HG03064 (cell line): ENCODE data around the gene MAP3K7.

Experiments
- ATAC-seq: cut with Tn5 transposase; IDR thresholded peaks from one replicate; pipeline ENCODE4 v1.9.1; 2021; ENCODE audit warnings: low read depth; ENCODE audit not compliant: unreplicated experiment

MAP3K7 gene

DNA sequence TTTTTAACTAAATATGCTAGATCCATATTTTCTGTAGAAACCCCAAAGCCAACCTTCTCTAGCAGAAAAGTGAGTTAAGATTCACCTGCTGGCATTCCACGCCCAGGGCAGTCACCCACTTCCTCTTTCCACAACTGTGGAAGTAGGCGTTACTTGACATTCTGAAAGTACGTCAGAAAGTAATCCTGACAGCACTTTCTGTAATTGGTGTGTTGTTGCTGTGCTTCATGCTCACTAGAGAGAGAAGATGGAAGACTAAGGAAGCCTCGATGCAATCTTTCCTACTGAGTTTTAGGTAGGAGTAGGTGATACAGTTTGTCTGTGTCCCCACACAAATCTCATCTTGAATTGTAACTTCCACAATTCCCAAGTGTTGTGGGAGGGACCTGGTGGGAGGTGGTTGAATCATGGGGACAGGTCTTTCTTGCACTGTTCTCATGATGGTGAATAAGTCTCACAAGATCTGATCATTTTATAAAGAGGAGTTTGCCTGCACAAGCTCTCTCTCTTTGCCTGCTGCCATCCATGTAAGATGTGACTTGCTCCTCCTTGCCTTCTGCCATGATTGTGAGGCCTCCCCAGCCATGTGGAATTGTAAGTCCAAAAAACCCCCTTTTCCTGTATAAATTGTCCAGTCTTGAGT is 101.1 kb downstream of the MAP3K7 start:
- ATAC-seq: no peak

DNA sequence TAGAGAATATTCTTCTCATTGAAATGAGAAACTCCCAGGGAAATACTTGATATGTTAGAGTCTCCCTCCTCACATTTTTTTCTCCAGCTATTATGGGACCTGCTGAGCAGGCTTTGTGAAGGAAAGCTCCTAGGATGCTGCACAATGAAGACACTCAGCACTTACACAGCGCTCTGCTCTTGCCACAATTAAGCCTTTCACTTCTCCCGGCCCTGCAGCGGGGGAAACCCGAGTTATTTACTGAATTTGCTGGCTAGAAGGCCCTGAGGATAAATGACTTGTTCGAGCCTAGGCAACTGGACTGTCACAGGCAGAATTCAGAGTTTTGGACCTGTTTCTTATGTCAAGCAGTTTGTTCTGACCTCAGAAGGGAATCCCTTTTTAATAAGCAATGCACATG is 102.0 kb downstream of the MAP3K7 start:
- no peak for ATAC-seq

DNA sequence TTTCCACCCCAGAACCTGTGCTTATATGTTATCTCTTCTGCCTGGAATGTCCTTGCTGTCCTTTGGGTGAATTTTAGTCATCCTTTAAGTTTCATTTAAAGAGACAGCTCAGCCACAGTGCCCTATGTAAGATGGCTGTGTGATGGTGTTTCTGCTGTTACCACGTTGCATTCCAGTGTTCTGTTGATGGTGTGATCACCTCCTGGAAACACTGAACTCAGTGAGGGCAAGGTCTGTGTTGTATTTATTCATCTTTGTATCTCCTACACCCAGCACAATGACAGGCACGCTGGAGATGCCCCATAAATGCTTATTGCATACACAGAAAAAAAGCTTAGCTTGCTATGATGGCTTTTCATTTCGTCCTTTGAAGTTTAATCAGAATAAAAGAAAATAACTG is 102.5 kb downstream of the MAP3K7 start:
- no peak for ATAC-seq

DNA sequence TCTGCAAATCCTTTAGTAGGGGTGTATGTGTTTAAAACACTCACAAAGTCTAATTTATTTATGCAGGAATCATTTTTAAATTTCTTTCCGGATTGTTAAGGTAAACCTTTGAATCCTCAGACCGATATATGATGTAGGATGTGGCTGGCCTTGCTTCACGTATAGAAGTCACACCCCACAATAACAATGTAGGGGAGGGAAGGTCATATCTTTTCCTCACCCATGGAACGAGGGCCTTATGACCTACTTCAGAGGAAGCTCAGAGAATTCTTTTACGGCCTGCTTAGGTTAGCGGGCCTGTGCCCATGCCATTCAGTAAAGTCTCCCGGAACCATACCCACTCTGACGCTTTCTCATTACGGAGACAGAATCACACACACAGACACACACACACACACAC is 102.9 kb downstream of the MAP3K7 start:
- no peak for ATAC-seq

DNA sequence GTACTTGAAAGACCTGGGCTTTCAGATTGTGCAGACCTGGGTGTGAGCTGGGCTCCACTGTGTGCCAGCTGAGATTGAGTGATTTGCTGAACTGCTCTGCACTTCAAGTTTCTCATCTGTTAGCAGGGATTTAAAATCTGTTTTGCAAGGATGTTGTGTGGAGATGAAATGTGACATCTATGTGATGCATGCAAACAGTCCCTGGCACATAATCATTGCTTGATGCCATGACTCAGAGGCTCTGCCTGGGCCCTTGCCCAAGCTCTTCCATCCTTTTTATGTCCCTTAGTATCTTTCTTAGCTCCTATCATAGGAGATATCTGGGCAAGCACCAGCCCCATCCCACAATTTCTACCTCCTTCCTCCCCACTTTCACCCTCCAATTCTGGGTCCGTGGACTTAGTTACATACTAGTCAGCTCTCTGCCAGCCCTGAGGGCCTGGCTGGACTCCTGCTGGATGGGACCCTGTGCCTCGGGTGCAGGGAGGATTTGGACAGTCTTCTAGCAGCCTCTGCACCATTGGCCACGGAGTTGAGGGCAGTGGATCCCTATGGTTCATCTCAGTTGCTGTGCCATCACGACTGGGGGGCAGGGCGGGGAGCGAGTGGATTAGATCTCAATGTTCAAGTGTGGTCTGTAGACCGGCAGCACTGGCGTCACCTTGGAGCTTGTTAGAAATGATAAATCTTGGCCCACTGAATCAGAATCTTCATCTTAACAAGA is 103.6 kb downstream of the MAP3K7 start:
- ATAC-seq: no peak

DNA sequence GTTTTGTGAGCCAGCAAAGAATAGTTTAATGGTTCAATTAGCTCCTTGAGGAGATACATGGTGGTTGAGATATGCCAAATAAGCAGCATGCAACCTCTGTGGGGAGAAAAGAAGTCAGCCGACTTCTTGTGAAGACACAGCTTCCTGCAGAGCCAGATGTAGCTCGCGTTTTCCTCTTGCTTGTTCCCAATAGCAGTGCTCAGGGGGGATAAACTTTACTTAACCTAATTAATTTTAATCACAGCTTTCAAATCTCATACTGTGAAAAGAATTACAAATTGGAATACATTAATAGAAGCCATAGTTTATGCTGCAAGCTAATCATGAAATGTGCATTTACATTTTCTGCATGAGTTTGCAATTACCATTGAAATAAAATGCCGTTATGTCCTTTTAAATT is 106.2 kb downstream of the MAP3K7 start:
- no peak for ATAC-seq

DNA sequence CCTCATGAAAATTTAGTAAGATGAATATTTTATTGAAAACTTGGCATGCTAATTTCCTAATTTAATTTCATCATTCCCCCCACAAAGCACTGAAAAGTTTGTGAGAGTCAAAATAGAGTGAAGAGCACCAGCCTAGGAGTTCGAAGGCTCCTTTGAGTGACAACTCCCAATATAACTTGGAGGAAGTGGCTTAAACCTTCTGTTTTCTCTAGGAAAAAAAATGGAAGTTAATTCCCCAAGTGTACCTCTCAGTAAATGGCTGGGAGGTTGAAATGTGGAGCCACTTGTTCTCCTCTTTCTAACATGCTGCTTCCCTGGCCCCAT is 107.3 kb downstream of the MAP3K7 start:
- ATAC-seq: no peak

DNA sequence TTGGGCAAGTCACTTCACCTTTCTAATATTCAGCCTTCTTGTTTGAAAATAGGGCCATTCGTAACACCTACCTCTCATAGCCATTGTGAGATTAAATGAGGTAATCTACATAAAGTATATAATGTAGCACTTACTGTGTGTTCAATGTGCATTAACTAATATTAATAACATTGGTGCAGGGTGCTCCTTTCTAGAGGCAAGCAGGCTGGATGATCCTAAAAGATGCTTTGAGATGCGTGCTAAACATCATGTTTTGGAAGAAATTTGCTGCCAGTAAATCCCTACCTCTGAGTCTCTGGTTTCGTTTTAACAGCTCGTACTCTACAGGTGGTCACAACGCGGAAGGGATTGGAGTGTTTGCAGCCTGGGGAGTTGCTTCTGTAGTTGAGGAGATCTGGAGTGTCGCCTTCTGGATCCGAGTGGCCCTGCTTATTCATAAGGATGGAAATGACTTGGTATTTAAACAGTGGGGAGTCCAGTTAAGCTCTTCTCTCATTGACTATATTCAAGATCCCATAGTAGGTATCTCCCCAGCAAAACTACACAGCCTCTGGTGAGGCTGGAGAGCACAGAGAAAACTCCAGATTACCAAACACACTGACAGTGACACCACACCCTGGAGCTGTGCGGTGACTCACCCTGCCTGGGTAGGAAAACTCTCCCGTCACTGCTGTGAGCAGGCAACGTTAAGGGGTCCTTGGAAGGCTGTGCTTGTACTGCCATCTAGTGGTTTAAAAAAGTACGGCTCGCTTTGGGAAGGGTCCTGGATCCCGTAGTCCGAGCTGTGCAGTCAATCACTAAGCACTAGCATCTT is 107.9 kb downstream of the MAP3K7 start:
- peak; percentile 88 for ATAC-seq

DNA sequence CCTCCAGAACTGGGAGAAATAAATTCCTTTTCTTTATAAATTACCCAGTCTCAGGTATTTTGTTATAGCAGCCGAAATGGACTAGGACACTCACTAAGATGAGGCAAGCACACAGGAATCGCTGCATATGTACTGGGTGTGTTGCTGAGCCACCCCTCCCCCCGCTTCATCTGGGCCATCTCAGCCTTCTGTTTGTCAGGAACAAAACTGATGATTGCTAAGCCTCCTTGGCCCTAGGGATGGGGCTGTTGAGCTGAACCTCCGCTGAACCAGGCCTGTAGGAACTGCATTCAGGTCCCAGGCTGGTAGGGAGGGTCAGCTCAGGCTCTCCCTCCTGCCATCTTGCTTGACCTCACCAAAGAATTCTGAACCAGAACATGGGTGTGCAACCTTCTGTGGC is 108.6 kb downstream of the MAP3K7 start:
- ATAC-seq: no peak

DNA sequence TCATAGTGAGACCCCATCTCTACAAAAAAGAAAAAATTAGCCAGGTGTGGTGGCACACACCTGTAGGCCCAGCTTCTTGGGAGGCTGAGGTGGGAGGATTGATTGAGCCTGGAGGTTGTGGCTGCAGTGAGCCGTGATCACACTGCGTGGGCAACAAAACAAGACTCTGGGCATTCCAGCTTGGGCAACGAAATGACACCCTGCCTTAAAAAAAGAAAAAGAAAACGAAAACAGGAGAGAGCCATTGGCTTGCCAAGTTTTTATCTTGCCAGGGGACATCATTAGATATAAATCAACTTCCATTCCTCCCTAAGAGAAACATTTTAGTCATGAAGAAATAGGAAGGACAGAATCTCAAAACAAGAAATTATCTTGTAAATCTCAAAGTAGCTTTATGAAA is 109.5 kb downstream of the MAP3K7 start:
- ATAC-seq: no peak

DNA sequence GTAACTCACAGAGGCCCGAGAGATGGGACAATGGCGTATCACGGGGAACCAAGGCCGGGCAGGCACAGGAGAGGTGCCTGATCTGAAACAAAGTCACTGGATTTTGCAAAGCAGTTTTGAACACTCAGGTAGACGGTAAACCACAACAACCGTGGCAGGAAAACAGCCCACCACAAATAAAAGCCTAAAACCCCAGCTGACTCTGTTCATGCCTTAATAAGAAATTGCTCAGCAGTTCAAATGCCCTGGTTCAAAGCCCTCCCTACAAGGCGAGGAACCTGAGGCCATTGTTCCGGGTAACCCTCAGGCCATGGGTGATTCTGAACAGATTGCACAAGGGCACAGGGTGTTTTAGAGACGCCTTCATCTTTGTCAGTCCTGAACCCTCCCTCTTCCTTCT is 114.2 kb downstream of the MAP3K7 start:
- ATAC-seq: no peak

DNA sequence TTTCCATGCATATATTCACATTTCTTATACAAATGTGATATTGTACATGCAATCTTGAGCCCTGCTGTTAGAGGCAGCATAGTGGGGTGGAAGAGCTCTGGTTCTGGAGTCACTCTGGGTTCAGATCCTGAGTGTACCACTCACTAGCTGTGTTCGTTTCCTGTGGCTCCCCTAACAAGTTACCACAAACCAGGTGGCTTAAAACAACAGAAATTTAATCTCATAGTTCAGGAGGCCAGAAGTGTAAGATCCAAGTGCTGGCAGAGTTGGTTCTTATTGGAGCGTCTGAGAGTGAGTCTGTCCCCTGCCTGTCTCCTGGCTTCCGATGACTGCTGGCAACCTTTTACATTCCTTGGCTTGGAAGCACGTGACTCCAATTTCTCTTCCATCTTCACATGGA is 115.6 kb downstream of the MAP3K7 start:
- ATAC-seq: no peak

DNA sequence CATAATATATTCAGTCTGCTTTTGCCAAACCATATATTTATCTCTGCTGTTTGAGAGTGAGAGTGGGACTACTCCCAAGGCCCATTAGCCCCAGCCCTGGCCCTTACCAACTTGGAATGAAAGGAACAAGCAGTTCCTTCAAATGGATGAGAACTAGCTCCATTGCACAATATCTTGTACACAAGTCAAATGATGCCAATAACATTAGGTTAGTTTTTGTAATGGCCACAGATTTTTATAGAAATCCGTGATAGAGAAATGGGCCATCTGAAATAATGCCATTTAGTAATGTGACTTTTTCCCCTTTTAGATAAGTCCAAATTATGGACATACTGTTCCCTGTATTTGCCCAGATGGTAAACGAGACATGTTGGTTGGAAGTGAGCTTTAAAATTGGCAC is 117.0 kb downstream of the MAP3K7 start:
- ATAC-seq: no peak

DNA sequence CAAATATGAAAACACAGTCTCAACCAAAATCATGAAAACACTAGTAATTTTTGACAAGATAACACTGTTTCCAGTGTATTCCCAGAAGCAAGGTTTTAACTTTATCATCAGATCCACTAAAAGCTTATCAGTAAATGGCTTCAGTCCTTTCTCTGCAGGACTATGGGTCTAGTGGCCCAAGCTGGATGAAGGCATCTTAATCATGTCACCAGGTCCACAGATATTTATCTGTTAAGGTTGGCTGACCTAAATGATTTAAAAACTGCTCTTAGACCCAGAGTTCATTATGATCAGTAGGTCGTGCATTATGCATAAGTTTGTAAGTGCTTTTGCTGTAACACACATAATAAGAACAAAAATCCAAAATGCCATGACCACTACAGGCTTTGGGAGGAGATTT is 118.0 kb downstream of the MAP3K7 start:
- no peak for ATAC-seq

DNA sequence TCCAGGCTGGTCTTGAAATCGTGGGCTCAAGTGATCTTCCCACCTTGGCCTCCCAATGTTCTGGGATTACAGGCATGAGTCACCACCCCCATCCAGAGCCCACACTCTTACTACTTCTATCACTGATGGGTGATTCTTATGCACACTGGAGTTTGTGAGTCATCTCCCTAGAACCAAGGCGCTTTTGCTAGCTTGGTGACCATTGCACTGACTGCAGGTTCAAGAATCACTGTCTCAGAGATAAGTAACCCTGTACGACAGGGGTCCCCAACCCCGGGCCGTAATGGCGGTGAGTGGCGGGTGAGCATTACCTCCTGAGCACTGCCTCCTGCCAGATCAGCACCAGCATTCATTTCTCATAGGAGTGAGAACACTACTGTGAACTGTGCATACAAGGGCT is 118.8 kb downstream of the MAP3K7 start:
- no peak for ATAC-seq

DNA sequence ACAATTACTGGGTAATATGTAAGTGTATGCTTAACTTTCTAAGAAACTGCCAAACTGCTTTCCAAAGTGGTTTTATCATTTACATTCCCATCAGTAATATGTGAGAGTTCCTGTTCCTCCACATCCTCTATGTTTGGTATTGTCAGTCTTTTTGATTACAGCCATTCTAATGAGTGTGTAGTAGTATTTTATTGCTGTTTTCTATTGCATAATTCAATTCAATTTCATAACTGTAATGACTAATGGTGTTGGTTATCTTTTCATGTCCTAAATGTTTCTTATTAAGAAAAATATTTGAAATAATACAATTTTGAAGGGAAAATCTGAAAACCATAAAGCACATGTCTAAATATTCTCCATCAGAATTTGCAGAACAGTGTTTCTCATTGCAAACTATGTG is 119.3 kb downstream of the MAP3K7 start:
- no peak for ATAC-seq

DNA sequence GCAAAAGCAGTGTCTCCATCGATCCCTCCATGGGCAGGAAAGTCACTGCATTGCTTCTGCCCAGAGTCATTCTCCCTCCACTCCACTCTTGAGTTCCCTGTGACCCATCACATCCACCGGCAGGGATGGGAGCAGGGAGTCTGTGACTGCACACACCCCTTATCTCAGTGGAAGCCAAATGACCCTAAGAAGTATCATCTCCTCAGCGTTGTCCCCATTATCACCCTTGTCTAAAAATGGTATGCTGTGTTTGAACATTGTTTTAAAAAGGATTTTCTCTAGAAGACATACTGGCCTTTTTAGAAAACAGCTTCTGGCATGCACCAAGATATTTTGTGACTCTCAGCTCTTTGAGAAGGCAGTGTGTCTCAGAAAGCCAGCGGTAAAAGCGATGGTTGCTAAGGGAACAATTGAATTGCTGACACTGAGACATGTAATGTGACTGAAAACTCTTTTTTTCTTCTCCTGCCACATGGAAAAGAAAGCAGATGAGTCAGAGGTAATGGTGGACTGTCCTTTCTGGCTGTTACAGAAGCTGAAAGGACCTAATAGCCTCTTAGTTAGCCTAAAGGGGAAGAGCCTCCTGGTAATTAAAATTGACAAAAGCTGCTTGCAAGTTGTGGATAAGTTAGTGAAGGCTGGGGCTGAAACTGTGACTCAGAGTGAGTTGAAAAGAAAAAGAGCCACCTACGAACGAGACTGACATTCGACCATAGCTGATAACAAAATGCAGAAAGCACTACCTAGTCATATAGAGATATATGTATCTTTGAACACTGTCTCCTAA is 120.5 kb downstream of the MAP3K7 start:
- ATAC-seq: no peak

DNA sequence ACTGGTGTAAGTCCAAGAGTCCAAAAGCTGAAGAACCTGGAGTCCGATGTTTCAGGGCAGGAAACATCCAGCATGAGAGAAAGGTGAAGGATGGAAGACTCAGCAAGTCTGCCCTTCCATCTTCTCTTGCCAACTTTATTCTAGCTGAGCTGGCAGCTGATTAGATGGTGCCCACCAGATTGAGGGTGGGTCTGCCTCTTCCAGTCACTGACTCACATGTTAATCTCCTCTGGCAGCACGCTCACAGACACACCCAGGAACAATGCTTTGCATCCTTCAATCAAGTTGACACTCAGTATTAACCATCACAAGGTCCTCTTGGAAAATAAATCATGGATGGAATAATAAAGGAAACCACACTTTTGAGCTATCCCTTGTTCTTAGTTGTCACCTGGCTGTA is 121.2 kb downstream of the MAP3K7 start:
- ATAC-seq: no peak

DNA sequence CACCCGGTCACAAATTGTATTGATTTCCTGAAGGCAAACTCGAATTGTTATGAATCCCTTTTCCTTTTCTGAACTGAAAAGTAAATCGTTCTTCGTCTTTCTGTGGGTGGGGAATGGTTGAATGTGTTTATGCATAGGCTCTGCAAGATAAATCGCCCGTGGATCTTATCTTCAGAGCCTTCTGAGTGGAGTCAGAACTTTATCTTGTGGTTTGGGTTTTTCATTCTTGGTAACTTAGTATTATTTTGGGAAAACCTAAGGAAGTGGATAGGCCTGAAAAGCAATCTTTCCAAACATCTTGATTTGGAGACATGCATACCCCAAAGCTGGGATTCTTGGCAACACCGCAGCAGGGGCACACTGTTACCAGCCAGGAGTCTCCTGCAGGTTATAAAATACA is 122.4 kb downstream of the MAP3K7 start:
- ATAC-seq: no peak

DNA sequence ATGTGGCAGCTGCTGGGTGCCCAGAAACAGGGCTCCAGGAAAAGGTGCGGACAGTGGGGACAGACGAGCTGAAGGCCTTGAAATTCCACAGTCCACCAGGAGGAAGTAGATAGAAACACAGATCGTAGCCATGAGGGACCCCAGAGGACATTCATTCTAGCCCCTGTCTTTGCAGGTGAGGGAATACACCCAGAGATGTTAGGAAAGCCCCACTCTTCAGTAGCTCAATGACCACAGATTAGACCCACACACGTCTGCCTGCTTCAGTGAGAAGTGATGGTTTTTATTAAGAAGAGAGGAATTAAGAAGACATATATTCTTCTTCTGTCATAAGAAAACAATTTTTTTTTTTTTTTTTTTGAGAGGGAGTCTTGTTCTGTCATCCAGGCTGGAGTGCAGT is 123.0 kb downstream of the MAP3K7 start:
- no peak for ATAC-seq
